GM21526 (cell line): ENCODE results near the gene MICAL3.
"Not testable (repeated sequence)": the region's sequence is repeated elsewhere in the genome, so short reads cannot be mapped to it uniquely, and the experiment has no call there.

Source experiments
- ATAC-seq: cut with Tn5 transposase; IDR thresholded peaks from one replicate; pipeline ENCODE4 v1.9.1; 2021; ENCODE audit warnings: moderate library complexity; ENCODE audit not compliant: unreplicated experiment, low FRiP score

The MICAL3 gene

GRCh38 chr22:17942721-17943120, 81.6 kb downstream of the MICAL3 start:
- ATAC-seq, result no peak

- no peak for ATAC-seq
Observed at GRCh38 chr22:17941471-17942406, 82.6 kb downstream of the MICAL3 start.

- ATAC-seq, result no peak
Observed at GRCh38 chr22:17939579-17939978, 84.8 kb downstream of the MICAL3 start.

DNA sequence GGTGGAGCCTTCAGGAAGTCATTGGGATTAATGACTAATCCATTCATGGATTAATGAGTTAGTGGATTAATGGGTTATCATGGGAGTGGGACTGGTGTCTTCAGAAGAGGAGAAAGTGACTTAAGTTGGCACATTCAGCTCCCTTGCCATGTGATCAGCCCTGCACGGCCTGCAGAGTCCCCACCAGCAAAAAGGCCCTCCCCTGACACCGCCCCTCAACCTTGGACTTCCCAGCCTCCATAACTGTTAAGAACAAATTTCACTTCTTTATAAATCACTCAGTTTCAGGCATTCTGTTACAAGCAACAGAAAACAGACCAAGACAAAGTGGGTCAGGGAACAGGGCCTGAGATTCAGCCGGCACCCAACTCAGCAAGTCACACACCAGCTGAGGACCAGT, 85.3 kb downstream of the MICAL3 start:
- ATAC-seq, result no peak

DNA sequence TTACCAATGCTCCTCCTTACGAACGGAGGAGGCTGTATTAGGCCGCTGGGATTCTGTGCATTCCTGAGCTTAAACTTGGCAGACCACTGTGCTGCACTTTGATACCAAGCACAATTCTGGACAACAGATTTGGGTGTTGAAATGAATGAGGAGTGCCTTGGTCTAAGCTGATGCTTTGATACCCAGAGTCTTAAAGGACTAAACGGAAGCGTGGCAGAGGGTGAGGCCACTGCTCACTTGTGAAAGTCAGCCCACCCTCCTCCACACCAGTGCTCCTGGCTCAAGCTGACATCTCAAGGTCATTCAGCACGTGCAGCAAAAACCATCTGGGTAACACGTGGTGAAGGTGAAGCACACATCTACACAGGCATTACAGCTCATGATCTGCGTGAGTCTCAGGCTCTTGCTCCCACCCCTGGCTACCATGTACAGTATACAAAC, 85.9 kb downstream of the MICAL3 start:
- no peak for ATAC-seq

DNA sequence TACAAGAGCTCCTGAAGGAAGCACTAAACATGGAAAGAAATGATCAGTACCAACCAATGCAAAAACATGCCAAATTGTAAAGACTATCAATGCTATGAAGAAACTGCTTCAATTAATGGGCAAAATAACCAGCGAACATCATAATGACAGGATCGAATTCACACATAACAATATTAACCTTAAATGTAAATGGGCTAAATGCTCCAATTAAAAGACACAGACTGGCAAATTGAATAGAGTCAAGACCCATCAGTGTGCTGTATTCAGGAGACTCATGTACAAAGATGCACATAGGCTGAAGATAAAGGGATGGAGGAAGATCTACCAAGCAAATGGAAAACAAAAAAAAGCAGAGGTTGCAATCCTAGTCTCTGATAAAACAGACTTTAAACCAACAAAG, 91.9 kb downstream of the MICAL3 start:
- not testable (repeated sequence) for ATAC-seq

DNA sequence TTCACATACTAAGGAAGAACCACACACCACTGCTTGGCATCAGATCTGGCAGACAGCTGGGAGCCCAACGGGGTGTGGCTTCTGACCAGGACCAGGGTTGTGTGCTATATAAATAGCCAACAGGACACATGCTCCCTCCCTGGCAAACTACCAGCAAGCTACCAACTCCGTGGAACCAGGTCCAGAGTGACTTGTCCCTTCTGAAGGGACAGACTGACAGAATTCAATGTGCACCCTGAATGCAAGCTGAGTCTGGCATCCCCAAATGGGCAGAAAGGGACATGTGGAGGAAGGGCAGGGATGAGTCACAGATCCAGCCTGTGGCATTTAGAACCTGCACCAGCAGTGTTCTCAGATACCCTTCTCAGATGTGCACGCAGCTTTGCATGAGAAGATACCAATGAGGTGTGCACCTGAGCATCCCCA, 92.9 kb downstream of the MICAL3 start:
- ATAC-seq, result no peak

DNA sequence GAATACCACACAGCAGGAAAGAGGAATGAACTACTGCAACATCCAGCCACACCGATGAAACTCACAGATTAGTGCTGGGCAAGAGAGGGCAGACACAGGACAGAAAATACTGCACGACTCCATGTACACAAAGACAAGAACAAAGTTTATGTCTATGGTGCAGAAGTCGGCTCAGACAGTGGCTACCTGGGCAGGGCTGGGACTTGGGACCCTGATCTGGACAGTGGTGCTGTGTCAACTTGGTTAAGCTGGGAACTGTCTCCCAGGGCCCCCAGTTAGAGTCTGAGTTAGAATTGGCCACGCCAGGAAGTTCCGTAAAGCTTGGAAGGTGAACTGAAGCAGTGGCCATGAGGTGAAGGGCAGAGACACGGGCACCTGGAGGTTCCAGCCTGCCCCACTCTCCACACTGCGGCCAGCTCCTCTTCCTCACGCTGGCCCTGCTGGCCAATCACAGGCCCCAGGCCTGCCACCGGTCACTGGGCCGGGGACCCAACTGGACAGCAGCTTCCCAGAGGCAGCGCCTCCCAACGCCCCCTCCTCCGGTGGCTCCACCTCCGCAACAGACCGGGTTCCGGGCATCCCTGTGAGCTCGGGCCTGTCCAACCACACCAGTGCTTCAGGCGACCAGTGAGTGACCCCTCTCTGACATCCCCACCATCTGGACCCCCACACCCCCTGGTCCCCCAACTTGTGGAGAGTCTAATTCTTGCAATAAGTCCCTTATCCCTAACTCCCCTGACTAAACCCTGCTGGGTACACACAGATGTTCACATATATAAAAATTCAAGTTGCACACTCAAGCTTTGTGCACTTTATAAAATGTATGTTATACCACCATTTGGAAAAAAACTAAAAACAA, 93.7 kb downstream of the MICAL3 start:
- ATAC-seq, result no peak

DNA sequence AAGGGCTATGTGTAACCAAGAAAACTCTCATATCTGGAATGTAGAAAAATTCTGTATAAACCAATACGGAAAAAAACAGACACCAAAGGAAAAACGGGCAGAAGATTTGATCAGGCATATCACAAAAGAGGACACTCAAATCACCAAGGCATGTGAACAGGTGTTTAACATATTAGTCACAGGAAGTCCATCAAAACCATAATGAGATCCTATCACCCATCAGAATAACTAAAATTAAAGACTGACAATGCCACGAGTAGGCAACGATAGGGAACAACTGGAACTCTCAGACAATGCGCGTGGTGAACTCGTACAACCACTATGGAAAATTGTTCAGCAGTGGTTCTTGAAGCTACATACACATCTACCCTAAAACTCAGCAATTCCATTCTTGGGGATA, 94.5 kb downstream of the MICAL3 start:
- ATAC-seq, result no peak

DNA sequence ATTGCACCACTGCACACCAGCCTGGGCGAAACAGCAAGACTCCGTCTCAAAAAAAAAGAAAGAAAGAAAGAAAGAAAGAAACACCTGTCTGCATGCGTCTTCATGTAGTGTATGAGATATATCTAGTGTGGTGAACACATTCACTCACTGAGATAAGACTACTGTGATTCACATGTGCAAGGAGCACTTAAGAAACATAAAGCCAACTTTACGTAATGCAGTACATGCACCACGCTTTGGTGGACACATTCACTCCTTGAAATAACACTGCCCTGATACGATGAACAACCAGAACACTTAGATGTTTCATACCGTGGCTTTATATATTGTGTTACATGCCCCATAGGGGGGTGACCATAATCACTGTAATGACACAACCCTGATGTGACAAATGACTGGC, 96.0 kb downstream of the MICAL3 start:
- no peak for ATAC-seq

- ATAC-seq, result no peak
Observed at GRCh38 chr22:17927062-17927461, 97.3 kb downstream of the MICAL3 start.

DNA sequence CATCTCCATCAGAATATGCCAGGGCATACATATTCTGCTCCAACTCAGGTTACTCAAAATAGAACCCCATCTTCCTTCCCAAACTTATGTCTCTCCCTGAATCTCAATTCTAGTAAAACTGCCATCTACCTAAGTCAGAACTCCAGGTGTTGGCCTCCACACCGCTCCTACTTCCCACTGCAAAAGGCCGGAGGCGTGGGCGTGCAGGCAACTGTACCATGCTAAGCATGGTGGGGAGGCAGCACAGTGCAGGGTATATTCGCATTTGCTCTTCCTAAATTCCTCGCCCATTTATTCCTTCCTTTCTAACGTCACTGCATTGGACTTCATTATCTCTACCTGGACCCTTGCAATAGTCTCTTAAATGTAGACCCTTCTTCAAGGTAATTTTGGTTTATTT, 97.8 kb downstream of the MICAL3 start:
- no peak for ATAC-seq

GRCh38 chr22:17925431-17925841, 98.9 kb downstream of the MICAL3 start:
- no peak for ATAC-seq

GRCh38 chr22:17924735-17925364, 99.5 kb downstream of the MICAL3 start:
- ATAC-seq, result no peak

GRCh38 chr22:17924076-17924475, 100.3 kb downstream of the MICAL3 start:
- no peak for ATAC-seq

DNA sequence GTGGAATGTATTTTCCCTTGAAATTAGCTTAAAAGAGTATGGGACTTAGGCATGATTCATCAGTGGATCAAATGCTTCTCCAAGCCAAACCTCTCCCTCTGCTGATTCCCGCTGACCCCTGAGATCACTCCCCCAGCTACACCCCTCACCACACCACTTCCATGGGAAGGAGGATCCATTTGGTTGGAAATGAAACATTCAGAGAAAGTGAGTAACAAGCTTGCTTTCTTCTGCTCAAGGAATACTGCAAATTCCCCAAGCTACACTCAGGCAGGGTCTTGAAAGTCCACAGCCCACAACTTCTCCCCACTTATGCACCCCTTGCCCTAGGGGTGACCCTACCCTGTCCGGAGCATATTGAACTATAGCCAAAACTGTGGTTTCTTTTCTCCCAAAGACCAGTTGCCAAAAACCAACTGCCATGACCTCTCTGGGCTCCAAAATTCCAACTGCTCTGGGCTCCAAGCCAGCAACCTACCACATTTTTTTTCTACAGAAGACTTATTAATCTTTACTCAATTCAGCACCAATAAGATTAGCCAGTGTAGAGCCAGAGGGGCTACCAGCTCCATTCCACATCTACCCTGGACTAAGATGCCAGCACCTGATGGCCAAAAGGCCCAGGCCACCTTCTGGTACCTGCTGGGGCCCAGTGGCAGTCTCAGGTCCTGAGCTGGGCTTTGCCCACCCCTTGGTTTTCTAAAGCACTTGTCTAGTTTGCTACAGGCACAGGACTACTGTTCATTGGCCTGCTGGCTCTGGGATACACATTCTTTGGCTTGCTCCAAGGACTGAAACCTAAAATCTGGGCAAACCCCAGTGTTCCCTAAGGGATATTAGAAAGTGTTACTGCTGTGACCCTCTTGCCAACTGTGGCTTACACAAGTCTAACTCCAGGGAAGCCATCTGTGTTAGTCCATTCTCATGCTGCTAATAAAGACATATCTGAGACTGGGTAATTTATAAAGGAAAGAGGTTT, 101.1 kb downstream of the MICAL3 start:
- ATAC-seq, result no peak

- ATAC-seq, result no peak
Observed at GRCh38 chr22:17921871-17922821, 102.2 kb downstream of the MICAL3 start.

- ATAC-seq, result no peak
Observed at GRCh38 chr22:17920992-17921650, 103.2 kb downstream of the MICAL3 start.
